ENCODE results near the gene ASB2. TPM values are rescaled to one million over a fixed set of nuclear protein-coding genes. Genes with fewer than 3 reads are reported as not detected.
A peak's percentile ranks its signal among the peaks of the same experiment; 100 is the strongest.

The ASB2 gene
- total RNA-seq, 1 donor from 2014 or later, result 0.67 TPM

GRCh38 chr14:93970965-93971634 is 5.3 kb downstream of the ASB2 start:
- H3K9me3 Mint-ChIP-seq (ENCODE audit: low read depth), result no peaks in the 10 kb centered on the region
- peaks cover 23% of the 10 kb centered on the region for H3K27me3 Mint-ChIP-seq (ENCODE audit: low read depth)
- H3K27ac Mint-ChIP-seq (ENCODE audit: unreplicated experiment), result no peak overlapping the region
- no peaks in the 10 kb centered on the region for H3K36me3 Mint-ChIP-seq (ENCODE audit: low read depth)
- peak; percentile 16 for TF ChIP-seq CTCF (IDR thresholded peaks at IDR 0.05)
- H3K4me1 Mint-ChIP-seq (ENCODE audit: low read depth), result peaks cover 17% of the 10 kb centered on the region
- no peak for DNase-seq (ENCODE audit: low spot score)
- no peak overlapping the region for H3K4me3 Mint-ChIP-seq (ENCODE audit: unreplicated experiment)

- no peaks in the 10 kb centered on the region for H3K9me3 Mint-ChIP-seq (ENCODE audit: low read depth)
- H3K27ac Mint-ChIP-seq (ENCODE audit: unreplicated experiment), result no peak overlapping the region
- H3K4me1 Mint-ChIP-seq (ENCODE audit: low read depth), result peaks cover 18% of the 10 kb centered on the region
- DNase-seq (ENCODE audit: low spot score), result no peak
- peak; percentile 61 for TF ChIP-seq CTCF (IDR thresholded peaks at IDR 0.05)
- no peaks in the 10 kb centered on the region for H3K36me3 Mint-ChIP-seq (ENCODE audit: low read depth)
- H3K27me3 Mint-ChIP-seq (ENCODE audit: low read depth), result peaks cover 18% of the 10 kb centered on the region
- no peak overlapping the region for H3K4me3 Mint-ChIP-seq (ENCODE audit: unreplicated experiment)
Measured at GRCh38 chr14:93970585-93970964, 5.8 kb downstream of the ASB2 start.

- no peak for DNase-seq (ENCODE audit: low spot score)
- H3K36me3 Mint-ChIP-seq (ENCODE audit: low read depth), result peaks cover 1% of the 10 kb centered on the region
- peaks cover 13% of the 10 kb centered on the region for H3K27me3 Mint-ChIP-seq (ENCODE audit: low read depth)
- no peak overlapping the region for H3K27ac Mint-ChIP-seq (ENCODE audit: unreplicated experiment)
- no peak overlapping the region for H3K4me3 Mint-ChIP-seq (ENCODE audit: unreplicated experiment)
- H3K4me1 Mint-ChIP-seq (ENCODE audit: low read depth), result peaks cover 27% of the 10 kb centered on the region
- H3K9me3 Mint-ChIP-seq (ENCODE audit: low read depth), result peaks cover 8% of the 10 kb centered on the region
- TF ChIP-seq CTCF (IDR thresholded peaks at IDR 0.05), result no peak
Measured at GRCh38 chr14:93969082-93969828, 7.1 kb downstream of the ASB2 start.

- Mint-ChIP-seq H3K4me3 (ENCODE audit: unreplicated experiment) (no peak overlapping the region), H3K36me3 (ENCODE audit: low read depth) (peaks cover 1% of the 10 kb centered on the region), H3K4me1 (ENCODE audit: low read depth) (peaks cover 30% of the 10 kb centered on the region), H3K27ac (ENCODE audit: unreplicated experiment) (no peak overlapping the region), H3K27me3 (ENCODE audit: low read depth) (peaks cover 12% of the 10 kb centered on the region), H3K9me3 (ENCODE audit: low read depth) (peaks cover 8% of the 10 kb centered on the region)
- no peak for TF ChIP-seq CTCF (IDR thresholded peaks at IDR 0.05)
- DNase-seq (ENCODE audit: low spot score), result no peak
Measured at GRCh38 chr14:93967637-93968250, 8.6 kb downstream of the ASB2 start.

- TF ChIP-seq CTCF (IDR thresholded peaks at IDR 0.05), result no peak
- H3K4me1 Mint-ChIP-seq (ENCODE audit: low read depth), result peaks cover 30% of the 10 kb centered on the region
- H3K36me3 Mint-ChIP-seq (ENCODE audit: low read depth), result peaks cover 1% of the 10 kb centered on the region
- no peak for DNase-seq (ENCODE audit: low spot score)
- no peak overlapping the region for H3K4me3 Mint-ChIP-seq (ENCODE audit: unreplicated experiment)
- H3K27ac Mint-ChIP-seq (ENCODE audit: unreplicated experiment), result peak overlapping the region; percentile 89
- peaks cover 6% of the 10 kb centered on the region for H3K27me3 Mint-ChIP-seq (ENCODE audit: low read depth)
- H3K9me3 Mint-ChIP-seq (ENCODE audit: low read depth), result peaks cover 8% of the 10 kb centered on the region
Measured at GRCh38 chr14:93965946-93966474, 10.4 kb downstream of the ASB2 start.

Measured in chondrocyte (in vitro differentiated cells).